K562 (cell line): ENCODE data around the gene PTK7. TPM values are rescaled to one million over a fixed set of nuclear protein-coding genes. Genes with fewer than 3 reads are reported as not detected.

Experiments
- BHLHE40 ChIP-seq: IDR thresholded peaks from 2 replicates; pipeline ENCODE4 v1.6.1; 2011; ENCODE audit warnings: low read length, improper control_type of control experiment
- DIDO1 ChIP-seq: fragments of 450-650 bp; IDR thresholded peaks from 2 replicates; pipeline ENCODE4 v1.6.1; 2016; ENCODE audit warnings: low read depth, missing biosample characterization, missing genetic modification characterization
- DPF2 ChIP-seq: fragments of 450-650 bp; IDR thresholded peaks from 2 replicates; pipeline ENCODE4 v1.6.1; 2016
- FOXA3 ChIP-seq, 2 experiments: fragments of 450-650 bp in 1 of 2; sonication (generic) in 1 of 2; formaldehyde crosslinking; IDR thresholded peaks in 1 of 2; conservative IDR thresholded peaks in 1 of 2; 2 replicates each; pipeline versions ENCODE4 v1.4.0 to v1.8.0; 2020 to 2022; ENCODE audit warnings: mild to moderate bottlenecking in 2 of 2, missing genetic modification reagents in 1 of 2
- GABPA ChIP-seq: fragments of 200-800 bp; sonication (Bioruptor generic); conservative IDR thresholded peaks from 2 replicates; pipeline ENCODE4 v1.6.1; 2016; ENCODE audit warnings: low read depth, missing genetic modification characterization, missing compliant biosample characterization
- HDGF ChIP-seq: fragments of 450-650 bp; IDR thresholded peaks from 2 replicates; pipeline ENCODE4 v1.6.1; 2016
- JUN ChIP-seq, 2 experiments: sonication (generic) in 1 of 2; formaldehyde crosslinking in 1 of 2; IDR thresholded peaks; 2 replicates each; pipeline versions ENCODE4 v1.6.1 to v1.8.0; 2012 to 2022; ENCODE audit warnings: borderline replicate concordance in 2 of 2, mild to moderate bottlenecking in 2 of 2, improper control_type of control experiment in 1 of 2, low read depth in 1 of 2, low read length in 1 of 2, missing genetic modification reagents in 1 of 2
- KDM2B ChIP-seq: fragments of 250-450 bp; sonication (Bioruptor Pico); IDR thresholded peaks from 2 replicates; pipeline ENCODE4 v1.8.0; 2021; ENCODE audit warnings: mild to moderate bottlenecking, moderate library complexity
- KLF10 ChIP-seq: fragments of 250-450 bp; sonication (Bioruptor Pico); IDR thresholded peaks from 2 replicates; pipeline ENCODE4 v1.6.1; 2021; ENCODE audit warnings: matching md5 sums
- KLF16 ChIP-seq: IDR thresholded peaks from 2 replicates; pipeline ENCODE4 v1.6.1; 2016; ENCODE audit warnings: antibody characterized with exemption
- MAZ ChIP-seq, 2 experiments: fragments of 450-650 bp in 1 of 2; sonication (generic) in 1 of 2; formaldehyde crosslinking; IDR thresholded peaks in 1 of 2; conservative IDR thresholded peaks in 1 of 2; 2 replicates each; pipeline versions ENCODE4 v1.4.0 to v1.5.0; 2020; ENCODE audit warnings: mild to moderate bottlenecking in 1 of 2, missing genetic modification reagents in 1 of 2
- MEF2D ChIP-seq: conservative IDR thresholded peaks from 2 replicates; pipeline ENCODE4 v1.6.1; 2016; ENCODE audit warnings: low read depth, missing genetic modification characterization, missing compliant biosample characterization
- MXI1 ChIP-seq: IDR thresholded peaks from 2 replicates; pipeline ENCODE4 v1.6.1; 2011; ENCODE audit warnings: low read depth, mild to moderate bottlenecking, improper control_type of control experiment, low read length
- PCBP1 ChIP-seq: fragments of 200-400 bp; formaldehyde crosslinking; IDR thresholded peaks from 2 replicates; pipeline ENCODE4 v1.6.1; 2018; ENCODE audit warnings: mild to moderate bottlenecking, low read depth, low read length; ENCODE audit not compliant: poor library complexity, severe bottlenecking
- PTBP1 ChIP-seq: fragments of 200-400 bp; formaldehyde crosslinking; IDR thresholded peaks from 2 replicates; pipeline ENCODE4 v1.6.1; 2017; ENCODE audit warnings: low read depth, low read length
- SUPT5H ChIP-seq: fragments of 450-650 bp; IDR thresholded peaks from 2 replicates; pipeline ENCODE4 v1.6.1; 2016
- THAP12 ChIP-seq: fragments of 250-450 bp; sonication (Bioruptor Pico); IDR thresholded peaks from 2 replicates; pipeline ENCODE4 v1.9.0; 2021; ENCODE audit warnings: mild to moderate bottlenecking, inconsistent platforms
- TRIM24 ChIP-seq, 2 experiments: fragments of 450-650 bp; IDR thresholded peaks; 2 replicates each; pipeline ENCODE4 v1.6.1; 2016
- ZC3H8 ChIP-seq: fragments of 450-650 bp; IDR thresholded peaks from 2 replicates; pipeline ENCODE4 v1.6.1; 2017
- ZNF212 ChIP-seq: fragments of 450-650 bp; formaldehyde crosslinking; IDR thresholded peaks from 2 replicates; pipeline ENCODE4 v1.4.0; 2020; ENCODE audit warnings: mild to moderate bottlenecking
- ZNF507 ChIP-seq: conservative IDR thresholded peaks from 2 replicates; pipeline ENCODE4 v1.6.1; 2017; ENCODE audit warnings: missing genetic modification characterization, missing compliant biosample characterization
- polyA plus RNA-seq, 8 experiments: library from polyadenylated mRNA; depleted of rRNA in 4 of 8; stranded (reverse) in 5 of 8; unstranded in 3 of 8; fragments of >200 nt; fragmentation: Nextera tagmentation in 2 of 8; fragmentation: Illumina TruSeq in 1 of 8; extraction: Ambion mirVana in 2 of 8; extraction: Trizol in 1 of 8; gene quantifications; 2 replicates each; pipeline versions ENCODE4 v1.2.1 to v1.2.3, GENCODE V29; 2011 to 2014; ENCODE audit warnings: inconsistent platforms in 1 of 8, missing spikeins in 1 of 8
- total RNA-seq, 7 experiments: library from RNA; depleted of rRNA in 6 of 7; stranded (reverse); fragments of >200 nt in 6 of 7; fragmentation: Illumina TruSeq in 2 of 7; extraction: Trizol in 2 of 7; gene quantifications; 2 replicates each; pipeline versions ENCODE4 v1.2.1 to v1.2.3, GENCODE V29; 2011 to 2021; ENCODE audit warnings: low replicate concordance in 1 of 7
- TF ChIP-seq, protein P1 (sequence below): fragments of 450-650 bp; IDR thresholded peaks from 2 replicates; pipeline ENCODE4 v1.6.1; 2017; ENCODE audit warnings: antibody characterized with exemption
- TF ChIP-seq, protein P2 (sequence below): fragments of 450-650 bp; IDR thresholded peaks from one replicate; pipeline ENCODE4 v1.6.1; 2018; ENCODE audit warnings: mild to moderate bottlenecking, moderate library complexity; ENCODE audit not compliant: partially characterized antibody
- TF ChIP-seq, protein P3 (sequence below): fragments of 450-650 bp; IDR thresholded peaks from 2 replicates; pipeline ENCODE4 v1.6.1; 2016; ENCODE audit warnings: low read depth, mild to moderate bottlenecking, moderate library complexity

PTK7 gene
- total and polyA plus RNA-seq, 9 of the 15 experiments (the other 6 are each of a cell fraction or from before 2014, with no cell fraction given), result 0.20 to 6.8 (median 4.2) TPM

GRCh38 chr6:43093436-43094289, 17.5 kb downstream of the PTK7 start (continued):
- TF ChIP-seq, protein P1, sequence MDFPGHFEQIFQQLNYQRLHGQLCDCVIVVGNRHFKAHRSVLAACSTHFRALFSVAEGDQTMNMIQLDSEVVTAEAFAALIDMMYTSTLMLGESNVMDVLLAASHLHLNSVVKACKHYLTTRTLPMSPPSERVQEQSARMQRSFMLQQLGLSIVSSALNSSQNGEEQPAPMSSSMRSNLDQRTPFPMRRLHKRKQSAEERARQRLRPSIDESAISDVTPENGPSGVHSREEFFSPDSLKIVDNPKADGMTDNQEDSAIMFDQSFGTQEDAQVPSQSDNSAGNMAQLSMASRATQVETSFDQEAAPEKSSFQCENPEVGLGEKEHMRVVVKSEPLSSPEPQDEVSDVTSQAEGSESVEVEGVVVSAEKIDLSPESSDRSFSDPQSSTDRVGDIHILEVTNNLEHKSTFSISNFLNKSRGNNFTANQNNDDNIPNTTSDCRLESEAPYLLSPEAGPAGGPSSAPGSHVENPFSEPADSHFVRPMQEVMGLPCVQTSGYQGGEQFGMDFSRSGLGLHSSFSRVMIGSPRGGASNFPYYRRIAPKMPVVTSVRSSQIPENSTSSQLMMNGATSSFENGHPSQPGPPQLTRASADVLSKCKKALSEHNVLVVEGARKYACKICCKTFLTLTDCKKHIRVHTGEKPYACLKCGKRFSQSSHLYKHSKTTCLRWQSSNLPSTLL, result peak; percentile 90
- no peak for TF ChIP-seq HDGF
- TF ChIP-seq ZNF212 (CRISPR knock-in tag), result no peak
- no peak for TF ChIP-seq TRIM24 (IDR thresholded peaks at IDR 0.05)
- no peak for TF ChIP-seq KDM2B
- TF ChIP-seq ZC3H8, result no peak
- no peak for TF ChIP-seq BHLHE40
- no peak for TF ChIP-seq GABPA (tag)
- no peak for TF ChIP-seq SUPT5H
- TF ChIP-seq PCBP1, result no peak
- TF ChIP-seq, protein P2, sequence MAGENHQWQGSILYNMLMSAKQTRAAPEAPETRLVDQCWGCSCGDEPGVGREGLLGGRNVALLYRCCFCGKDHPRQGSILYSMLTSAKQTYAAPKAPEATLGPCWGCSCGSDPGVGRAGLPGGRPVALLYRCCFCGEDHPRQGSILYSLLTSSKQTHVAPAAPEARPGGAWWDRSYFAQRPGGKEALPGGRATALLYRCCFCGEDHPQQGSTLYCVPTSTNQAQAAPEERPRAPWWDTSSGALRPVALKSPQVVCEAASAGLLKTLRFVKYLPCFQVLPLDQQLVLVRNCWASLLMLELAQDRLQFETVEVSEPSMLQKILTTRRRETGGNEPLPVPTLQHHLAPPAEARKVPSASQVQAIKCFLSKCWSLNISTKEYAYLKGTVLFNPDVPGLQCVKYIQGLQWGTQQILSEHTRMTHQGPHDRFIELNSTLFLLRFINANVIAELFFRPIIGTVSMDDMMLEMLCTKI, result no peak
- no peak for TF ChIP-seq JUN (IDR thresholded peaks at IDR 0.05; ENCODE audit: borderline replicate concordance, low read depth, low read length)
- no peak for TF ChIP-seq JUN (CRISPR knock-in tag; IDR thresholded peaks at IDR 0.05; ENCODE audit: borderline replicate concordance)
- TF ChIP-seq PTBP1, result no peak
- peak in 1 of 2 experiments; percentile 31; a peak in 1 of 4 replicates for TF ChIP-seq MAZ (CRISPR knock-in tag; conservative IDR thresholded peaks at IDR 0.05 in 1 of 2, IDR thresholded peaks at IDR 0.05 in 1 of 2)
- TF ChIP-seq KLF10 (CRISPR knock-in tag), result no peak
- TF ChIP-seq MEF2D, result no peak
- no peak for TF ChIP-seq THAP12 (CRISPR knock-in tag)
- no peak for TF ChIP-seq DPF2
- no peak for TF ChIP-seq MXI1
- no peak for TF ChIP-seq ZNF507 (tag)
- TF ChIP-seq DIDO1 (tag), result no peak
- TF ChIP-seq, protein P3, sequence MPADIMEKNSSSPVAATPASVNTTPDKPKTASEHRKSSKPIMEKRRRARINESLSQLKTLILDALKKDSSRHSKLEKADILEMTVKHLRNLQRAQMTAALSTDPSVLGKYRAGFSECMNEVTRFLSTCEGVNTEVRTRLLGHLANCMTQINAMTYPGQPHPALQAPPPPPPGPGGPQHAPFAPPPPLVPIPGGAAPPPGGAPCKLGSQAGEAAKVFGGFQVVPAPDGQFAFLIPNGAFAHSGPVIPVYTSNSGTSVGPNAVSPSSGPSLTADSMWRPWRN, result no peak
- TF ChIP-seq KLF16, result no peak
- no peak for TF ChIP-seq FOXA3 (CRISPR knock-in tag; conservative IDR thresholded peaks at IDR 0.05 in 1 of 2, IDR thresholded peaks at IDR 0.05 in 1 of 2)
